A549 (cell line): Measurements from ENCODE around the gene LRRC45.

ENCODE experiments used
- CTCF ChIP-seq: fragments of >200 bp; sonication (Bioruptor Twin); formaldehyde crosslinking; IDR thresholded peaks from 3 replicates; pipeline ENCODE4 v1.5.1; 2016
- ESRRA ChIP-seq: fragments of 150-350 bp; IDR thresholded peaks from 2 replicates; pipeline ENCODE4 v1.6.1; 2014; ENCODE audit warnings: mild to moderate bottlenecking, low read length, borderline replicate concordance
- HDAC2 ChIP-seq: fragments of 200-600 bp; sonication (generic); IDR thresholded peaks from 2 replicates; pipeline ENCODE4 v1.6.1; 2016
- HES2 ChIP-seq: fragments of >200 bp; sonication (Bioruptor Twin); formaldehyde crosslinking; IDR thresholded peaks from 2 replicates; pipeline ENCODE4 v1.6.1; 2016
- JUN ChIP-seq, 2 experiments: fragments of >200 bp; sonication (Bioruptor Twin); formaldehyde crosslinking; IDR thresholded peaks; 2 replicates in 1 of 2; 3 replicates in 1 of 2; pipeline ENCODE4 v1.6.1; 2016 to 2017
- KDM1A ChIP-seq: fragments of 200-600 bp; sonication (generic); IDR thresholded peaks from 2 replicates; pipeline ENCODE4 v1.6.1; 2016; ENCODE audit warnings: low read depth, mild to moderate bottlenecking
- MAFK ChIP-seq: fragments of 450-650 bp; IDR thresholded peaks from 2 replicates; pipeline ENCODE4 v1.6.1; 2014; ENCODE audit not compliant: partially characterized antibody
- MYC ChIP-seq: IDR thresholded peaks from 2 replicates; pipeline ENCODE4 v1.6.1; 2012; ENCODE audit warnings: mild to moderate bottlenecking, inconsistent platforms, low read length, improper control_type of control experiment, borderline replicate concordance
- PHF8 ChIP-seq: fragments of 200-600 bp; sonication (generic); IDR thresholded peaks from 2 replicates; pipeline ENCODE4 v1.6.1; 2016; ENCODE audit warnings: low read depth, mild to moderate bottlenecking, antibody characterized with exemption, moderate library complexity, borderline replicate concordance
- POLR2A ChIP-seq: IDR thresholded peaks from 2 replicates; pipeline ENCODE4 v1.6.1; 2012; ENCODE audit warnings: mild to moderate bottlenecking, low read length

- TF ChIP-seq CTCF (no peak), KDM1A (no peak), POLR2A (no peak), MAFK (no peak), MYC (no peak), HES2 (no peak), PHF8 (no peak), JUN (IDR thresholded peaks at IDR 0.05) (no peak), ESRRA (no peak), HDAC2 (no peak)
These were observed 37.5 kb downstream of the LRRC45 start for GRCh38 chr17:82060614-82061013.
